WTC11 (cell line): ENCODE measurements around the gene ARMC9. TPM values are rescaled to one million over a fixed set of nuclear protein-coding genes. Genes with fewer than 3 reads are reported as not detected.

Experiments
- ATAC-seq: fragments of 200-7000 bp; cut with Tn5 transposase; 2 replicates; pipeline ENCODE4 v1.10.0; 2021; ENCODE audit warnings: mild to moderate bottlenecking, moderate library complexity
- CTCF ChIA-PET: fragments of 300-600 bp; sonication (Branson Sonifier 250); formaldehyde crosslinking; loops from one replicate; lab custom pipeline; 2021; ENCODE audit warnings: antibody characterized with exemption; lab: Charles Lee
- POLR2A ChIA-PET: fragments of 350-600 bp; sonication (Branson Sonifier 250); formaldehyde crosslinking; loops from one replicate; lab custom pipeline; 2021; ENCODE audit warnings: antibody characterized with exemption; lab: Charles Lee
- DNase-seq: peaks from one replicate; pipeline ENCODE4 v3.0.0; 2021; ENCODE audit warnings: low spot score
- H3K27ac Mint-ChIP-seq: 2 replicates; pipeline ENCODE4 v1.8.0; 2021; ENCODE audit warnings: mixed read lengths
- H3K27me3 Mint-ChIP-seq: 2 replicates; pipeline ENCODE4 v1.8.0; 2021; ENCODE audit warnings: low read depth, mild to moderate bottlenecking, moderate library complexity, mixed read lengths
- H3K36me3 Mint-ChIP-seq: 2 replicates; pipeline ENCODE4 v1.8.0; 2021; ENCODE audit warnings: mixed read lengths
- H3K4me1 Mint-ChIP-seq: 2 replicates; pipeline ENCODE4 v1.8.0; 2022; ENCODE audit warnings: mixed read lengths
- H3K4me3 Mint-ChIP-seq: 2 replicates; pipeline ENCODE4 v1.8.0; 2021; ENCODE audit warnings: mild to moderate bottlenecking, moderate library complexity, mixed read lengths
- H3K9me3 Mint-ChIP-seq: 2 replicates; pipeline ENCODE4 v1.8.0; 2021; ENCODE audit warnings: mixed read lengths
- ARID4B ChIP-seq: sonication (generic); formaldehyde crosslinking; IDR thresholded peaks from 2 replicates; pipeline ENCODE4 v1.8.0; 2023; ENCODE audit warnings: missing genetic modification reagents, mild to moderate bottlenecking, borderline replicate concordance
- ATF3 ChIP-seq: sonication (generic); formaldehyde crosslinking; conservative IDR thresholded peaks from 2 replicates; pipeline ENCODE4 v1.8.1; 2022; ENCODE audit warnings: mild to moderate bottlenecking, missing genetic modification reagents
- EMX1 ChIP-seq: fragments of 250-450 bp; sonication (Bioruptor Pico); IDR thresholded peaks from 2 replicates; pipeline ENCODE4 v1.8.0; 2021; ENCODE audit warnings: mild to moderate bottlenecking
- HMGA2 ChIP-seq: fragments of 250-450 bp; sonication (Bioruptor Pico); IDR thresholded peaks from 2 replicates; pipeline ENCODE4 v1.4.0; 2021; ENCODE audit warnings: mild to moderate bottlenecking, moderate library complexity
- IRF2 ChIP-seq: sonication (generic); formaldehyde crosslinking; IDR thresholded peaks from 2 replicates; pipeline ENCODE4 v1.8.0; 2022; ENCODE audit warnings: low read depth, missing genetic modification reagents, borderline replicate concordance
- JAZF1 ChIP-seq: fragments of 250-450 bp; sonication (Bioruptor Pico); IDR thresholded peaks from 2 replicates; pipeline ENCODE4 v1.9.0; 2021; ENCODE audit warnings: moderate library complexity, mild to moderate bottlenecking, inconsistent platforms
- NFATC4 ChIP-seq: fragments of 250-450 bp; sonication (Bioruptor Pico); IDR thresholded peaks from 2 replicates; pipeline ENCODE4 v1.9.0; 2021; ENCODE audit warnings: mild to moderate bottlenecking
- NR3C1 ChIP-seq: sonication (generic); formaldehyde crosslinking; conservative IDR thresholded peaks from 2 replicates; pipeline ENCODE4 v1.8.1; 2023; ENCODE audit warnings: low read depth, mild to moderate bottlenecking, missing genetic modification reagents
- OVOL2 ChIP-seq: fragments of 250-450 bp; sonication (Bioruptor Pico); IDR thresholded peaks from 2 replicates; pipeline ENCODE4 v1.9.0; 2021; ENCODE audit warnings: mild to moderate bottlenecking, borderline replicate concordance
- SMAD3 ChIP-seq: sonication (generic); formaldehyde crosslinking; IDR thresholded peaks from 2 replicates; pipeline ENCODE4 v1.8.0; 2022; ENCODE audit warnings: missing genetic modification reagents, mild to moderate bottlenecking, borderline replicate concordance
- SOX15 ChIP-seq: fragments of 250-450 bp; sonication (Bioruptor Pico); IDR thresholded peaks from 2 replicates; pipeline ENCODE4 v1.9.0; 2021; ENCODE audit warnings: mild to moderate bottlenecking
- TCF7 ChIP-seq: sonication (generic); formaldehyde crosslinking; IDR thresholded peaks from 2 replicates; pipeline ENCODE4 v1.8.0; 2022; ENCODE audit warnings: mild to moderate bottlenecking, low read depth, missing genetic modification reagents, moderate library complexity
- TP53 ChIP-seq: sonication (generic); formaldehyde crosslinking; IDR thresholded peaks from 2 replicates; pipeline ENCODE4 v1.8.1; 2023; ENCODE audit warnings: mild to moderate bottlenecking, missing genetic modification reagents
- ZBTB21 ChIP-seq: sonication (generic); formaldehyde crosslinking; IDR thresholded peaks from 2 replicates; pipeline ENCODE4 v1.8.1; 2023; ENCODE audit warnings: mild to moderate bottlenecking, missing genetic modification reagents, borderline replicate concordance
- ZNF121 ChIP-seq: sonication (generic); formaldehyde crosslinking; IDR thresholded peaks from 2 replicates; pipeline ENCODE4 v1.8.0; 2023; ENCODE audit warnings: missing genetic modification reagents
- ZNF219 ChIP-seq: sonication (generic); formaldehyde crosslinking; IDR thresholded peaks from 2 replicates; pipeline ENCODE4 v1.8.0; 2023; ENCODE audit warnings: missing genetic modification reagents, mild to moderate bottlenecking, borderline replicate concordance
- ZNF423 ChIP-seq: fragments of 250-450 bp; sonication (Bioruptor Pico); IDR thresholded peaks from 2 replicates; pipeline ENCODE4 v2.1.2; 2022; ENCODE audit warnings: mild to moderate bottlenecking, moderate library complexity
- ZNF512 ChIP-seq: sonication (generic); formaldehyde crosslinking; IDR thresholded peaks from 2 replicates; pipeline ENCODE4 v1.8.1; 2022; ENCODE audit warnings: missing genetic modification reagents, borderline replicate concordance
- ZSCAN18 ChIP-seq: fragments of 250-450 bp; sonication (Bioruptor Pico); IDR thresholded peaks from 2 replicates; pipeline ENCODE4 v2.1.2; 2022; ENCODE audit warnings: mild to moderate bottlenecking, moderate library complexity
- total RNA-seq: library from RNA; stranded (reverse); gene quantifications from 3 replicates; pipeline ENCODE4 v1.2.3, GENCODE V29; 2021
- TF ChIP-seq, protein P1 (sequence below): fragments of 250-450 bp; sonication (Bioruptor Pico); conservative IDR thresholded peaks from 2 replicates; pipeline ENCODE4 v1.9.0; 2021; ENCODE audit warnings: mild to moderate bottlenecking

Gene ARMC9
- total RNA-seq, 1 experiment from 2014 or later = 34.9 TPM

GRCh38 chr2:231270221-231271114 lies 72.0 kb downstream of the ARMC9 start:
- no peak for DNase-seq
- ChIA-PET POLR2A (no interaction called here), CTCF (interaction anchor here (1.1 kb wide), 1 partner anchor 181 kb away, joined by 3 read pairs; no protein-coding TSS in a partner anchor)
- peaks cover 38% of the 10 kb centered on the region for H3K36me3 Mint-ChIP-seq
- H3K4me1 Mint-ChIP-seq = peaks cover 3% of the 10 kb centered on the region; the same call in 1 of the 2 replicates
- TF ChIP-seq ZNF121 (CRISPR knock-in tag) (no peak), ZBTB21 (CRISPR knock-in tag) (no peak), HMGA2 (CRISPR knock-in tag) (no peak), SOX15 (CRISPR knock-in tag) (no peak), ZNF219 (CRISPR knock-in tag) (no peak), OVOL2 (CRISPR knock-in tag) (no peak)
- TF ChIP-seq, protein P1, sequence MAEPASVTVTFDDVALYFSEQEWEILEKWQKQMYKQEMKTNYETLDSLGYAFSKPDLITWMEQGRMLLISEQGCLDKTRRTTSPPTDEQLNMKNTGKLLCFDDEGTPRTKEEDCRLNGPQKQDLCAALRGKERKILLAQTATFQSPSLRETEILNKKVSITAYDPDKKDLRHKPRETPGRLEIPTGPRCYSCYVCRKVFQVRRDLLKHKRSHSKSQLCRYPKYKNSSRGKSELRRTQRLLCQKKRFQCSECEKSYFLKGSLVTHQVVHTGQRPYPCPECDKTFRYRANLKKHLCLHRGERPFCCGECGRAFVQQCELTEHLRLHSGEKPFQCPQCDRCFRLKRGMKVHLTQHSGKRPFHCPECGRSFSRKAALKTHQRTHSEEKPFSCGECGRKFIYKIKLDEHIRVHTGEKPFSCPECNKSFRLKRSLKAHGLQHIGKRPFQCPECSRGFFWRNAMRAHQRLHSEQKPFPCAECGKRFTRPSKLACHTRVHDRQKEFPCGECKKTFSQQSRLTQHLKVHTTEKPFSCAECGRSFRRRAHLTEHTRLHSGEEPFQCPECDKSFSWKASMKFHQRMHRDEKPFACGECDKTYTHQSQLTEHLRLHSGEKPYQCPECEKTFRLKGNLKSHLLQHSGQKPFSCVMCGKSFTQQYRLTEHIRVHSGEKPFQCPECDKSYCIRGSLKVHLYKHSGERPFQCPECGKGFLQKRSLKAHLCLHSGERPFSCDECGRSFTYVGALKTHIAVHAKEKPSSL (CRISPR knock-in tag) = no peak
- TF ChIP-seq, all 79 proteins: peak for 0
- no peak overlapping the region for H3K4me3 Mint-ChIP-seq
- no peaks in the 10 kb centered on the region for H3K27me3 Mint-ChIP-seq
- peak overlapping the region; percentile 60 for H3K27ac Mint-ChIP-seq
- no peak for ATAC-seq
- H3K9me3 Mint-ChIP-seq = no peaks in the 10 kb centered on the region

- Mint-ChIP-seq H3K27ac (no peak overlapping the region), H3K9me3 (no peaks in the 10 kb centered on the region), H3K27me3 (no peaks in the 10 kb centered on the region), H3K36me3 (peaks cover 48% of the 10 kb centered on the region), H3K4me1 (peaks cover 3% of the 10 kb centered on the region; the same call in 1 of the 2 replicates), H3K4me3 (no peak overlapping the region)
- POLR2A ChIA-PET = no interaction called here
- ATAC-seq = no peak
- no peak for DNase-seq
- TF ChIP-seq ZNF512 (CRISPR knock-in tag) = no peak
- no peak for TF ChIP-seq ATF3 (CRISPR knock-in tag)
- no peak for TF ChIP-seq ARID4B (CRISPR knock-in tag)
- CTCF ChIA-PET = interaction anchor here (0.6 kb wide), 1 partner anchor 548 kb away, joined by 7 read pairs; no protein-coding TSS in a partner anchor
Measured at GRCh38 chr2:231272991-231273390, 74.6 kb downstream of the ARMC9 start.

DNA sequence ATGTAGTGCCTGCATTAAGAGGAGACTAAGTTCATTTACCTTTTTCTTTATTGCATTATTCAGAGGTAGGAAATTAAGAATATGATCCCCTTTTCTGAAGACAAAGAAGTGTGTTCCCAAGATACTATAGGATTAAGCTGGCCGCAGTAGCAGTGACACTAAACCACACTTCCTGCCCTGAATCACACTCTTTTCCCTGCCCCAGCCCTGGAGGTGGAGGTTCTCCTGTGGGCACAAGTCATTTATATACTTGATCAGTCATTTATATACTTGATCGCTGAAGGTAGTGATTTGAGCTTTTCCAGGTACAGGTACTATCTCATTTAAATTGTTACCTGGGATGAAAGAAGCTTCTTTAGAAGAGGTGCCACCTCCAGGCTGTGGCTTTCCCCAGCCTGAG lies 78.6 kb downstream of the ARMC9 start:
- CTCF ChIA-PET = interaction anchor here (0.6 to 2.5 kb wide), 2 partner anchors 49 to 603 kb away, joined by 4 to 8 read pairs; no protein-coding TSS in a partner anchor
- Mint-ChIP-seq H3K9me3 (no peaks in the 10 kb centered on the region), H3K27me3 (no peaks in the 10 kb centered on the region), H3K27ac (0 out of 2 replicates have a peak overlapping the region, but pooled peaks have one; percentile 70), H3K36me3 (peaks cover 43% of the 10 kb centered on the region), H3K4me1 (peaks cover 3% of the 10 kb centered on the region; the same call in 1 of the 2 replicates), H3K4me3 (no peak overlapping the region)
- POLR2A ChIA-PET = no interaction called here
- no peak for DNase-seq
- ATAC-seq = no peak
- TF ChIP-seq ZSCAN18 (no peak), EMX1 (CRISPR knock-in tag) (no peak), NFATC4 (CRISPR knock-in tag) (no peak), IRF2 (CRISPR knock-in tag) (no peak), SMAD3 (CRISPR knock-in tag) (no peak), TCF7 (no peak), ZNF423 (CRISPR knock-in tag) (no peak), JAZF1 (no peak), NR3C1 (CRISPR knock-in tag) (no peak), TP53 (no peak), ZNF121 (CRISPR knock-in tag) (no peak)
